ENCODE results near the gene STARD3. TPM values are rescaled to one million over a fixed set of nuclear protein-coding genes. Genes with fewer than 3 reads are reported as not detected.

The STARD3 gene
- total and polyA plus RNA-seq, 2 of the 13 experiments (the other 11 are each of a cell fraction or from before 2014, with no cell fraction given), result 34.6 to 100 TPM

DNA sequence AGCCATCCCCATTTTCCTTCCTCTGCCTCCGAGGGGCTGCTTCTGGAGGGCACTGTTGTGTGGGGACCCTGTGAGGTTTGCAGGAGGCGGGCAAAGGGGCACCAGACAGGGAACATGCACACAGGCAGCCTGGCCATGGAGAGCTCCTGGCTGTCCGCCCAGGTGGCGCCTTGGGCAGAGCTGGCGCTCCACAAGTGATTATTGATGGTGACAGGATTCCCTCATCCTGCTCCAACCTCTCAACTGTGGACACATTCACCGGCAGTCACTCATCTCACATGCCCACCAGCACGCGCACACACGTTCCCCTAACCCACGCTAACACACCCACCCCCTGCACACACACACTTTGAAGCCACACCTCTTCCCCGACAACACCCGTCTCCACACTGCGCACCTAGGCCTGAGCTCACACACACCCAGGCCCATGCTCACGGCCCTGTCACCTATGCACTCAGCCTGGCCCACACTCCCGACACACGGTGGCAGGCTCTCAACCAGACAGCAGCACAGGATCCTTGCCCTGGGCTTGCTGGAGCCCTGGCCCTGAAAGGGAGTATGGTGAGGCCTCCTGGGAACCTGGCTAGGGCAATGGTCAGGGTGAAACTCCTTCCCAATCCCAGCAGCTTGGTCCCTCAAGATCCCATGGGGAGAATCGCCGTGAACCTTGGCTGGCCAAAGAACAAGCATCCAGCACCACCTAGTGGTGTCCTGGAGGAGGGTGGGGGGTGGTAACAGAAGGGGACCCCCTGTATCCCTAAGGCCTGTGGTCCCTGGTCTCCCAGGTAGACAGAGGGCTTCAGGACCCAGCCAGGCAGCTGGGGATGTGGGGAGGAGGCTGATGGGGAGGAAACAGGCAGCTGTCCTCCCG lies 34.9 kb downstream of the STARD3 start (continued):
- peak; percentile 40; the same call in 1 of the 2 replicates for TF ChIP-seq ZNF747 (CRISPR knock-in tag; IDR thresholded peaks at IDR 0.05; ENCODE audit: borderline replicate concordance)
- TF ChIP-seq, protein P1, sequence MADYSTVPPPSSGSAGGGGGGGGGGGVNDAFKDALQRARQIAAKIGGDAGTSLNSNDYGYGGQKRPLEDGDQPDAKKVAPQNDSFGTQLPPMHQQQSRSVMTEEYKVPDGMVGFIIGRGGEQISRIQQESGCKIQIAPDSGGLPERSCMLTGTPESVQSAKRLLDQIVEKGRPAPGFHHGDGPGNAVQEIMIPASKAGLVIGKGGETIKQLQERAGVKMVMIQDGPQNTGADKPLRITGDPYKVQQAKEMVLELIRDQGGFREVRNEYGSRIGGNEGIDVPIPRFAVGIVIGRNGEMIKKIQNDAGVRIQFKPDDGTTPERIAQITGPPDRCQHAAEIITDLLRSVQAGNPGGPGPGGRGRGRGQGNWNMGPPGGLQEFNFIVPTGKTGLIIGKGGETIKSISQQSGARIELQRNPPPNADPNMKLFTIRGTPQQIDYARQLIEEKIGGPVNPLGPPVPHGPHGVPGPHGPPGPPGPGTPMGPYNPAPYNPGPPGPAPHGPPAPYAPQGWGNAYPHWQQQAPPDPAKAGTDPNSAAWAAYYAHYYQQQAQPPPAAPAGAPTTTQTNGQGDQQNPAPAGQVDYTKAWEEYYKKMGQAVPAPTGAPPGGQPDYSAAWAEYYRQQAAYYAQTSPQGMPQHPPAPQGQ (CRISPR knock-in tag; IDR thresholded peaks at IDR 0.05; ENCODE audit: borderline replicate concordance), result peak; percentile 34; the same call in 1 of the 2 replicates
- no peak for TF ChIP-seq LCORL (IDR thresholded peaks at IDR 0.05)
- peak; percentile 86 for TF ChIP-seq LCORL (CRISPR knock-in tag; IDR thresholded peaks at IDR 0.05)
- TF ChIP-seq MED1 (CRISPR knock-in tag; IDR thresholded peaks at IDR 0.05), result 0 out of 2 replicates have a peak, but pooled peaks have one; percentile 49
- no peak for TF ChIP-seq ZNF577 (CRISPR knock-in tag; IDR thresholded peaks at IDR 0.05; ENCODE audit: borderline replicate concordance, low read depth)
- TF ChIP-seq, protein P2, sequence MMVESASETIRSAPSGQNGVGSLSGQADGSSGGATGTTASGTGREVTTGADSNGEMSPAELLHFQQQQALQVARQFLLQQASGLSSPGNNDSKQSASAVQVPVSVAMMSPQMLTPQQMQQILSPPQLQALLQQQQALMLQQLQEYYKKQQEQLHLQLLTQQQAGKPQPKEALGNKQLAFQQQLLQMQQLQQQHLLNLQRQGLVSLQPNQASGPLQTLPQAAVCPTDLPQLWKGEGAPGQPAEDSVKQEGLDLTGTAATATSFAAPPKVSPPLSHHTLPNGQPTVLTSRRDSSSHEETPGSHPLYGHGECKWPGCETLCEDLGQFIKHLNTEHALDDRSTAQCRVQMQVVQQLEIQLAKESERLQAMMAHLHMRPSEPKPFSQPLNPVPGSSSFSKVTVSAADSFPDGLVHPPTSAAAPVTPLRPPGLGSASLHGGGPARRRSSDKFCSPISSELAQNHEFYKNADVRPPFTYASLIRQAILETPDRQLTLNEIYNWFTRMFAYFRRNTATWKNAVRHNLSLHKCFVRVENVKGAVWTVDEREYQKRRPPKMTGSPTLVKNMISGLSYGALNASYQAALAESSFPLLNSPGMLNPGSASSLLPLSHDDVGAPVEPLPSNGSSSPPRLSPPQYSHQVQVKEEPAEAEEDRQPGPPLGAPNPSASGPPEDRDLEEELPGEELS (CRISPR knock-in tag; IDR thresholded peaks at IDR 0.05), result 0 out of 2 replicates have a peak, but pooled peaks have one; percentile 25
- TF ChIP-seq ZNF143 (CRISPR knock-in tag; IDR thresholded peaks at IDR 0.05), result peak; percentile 40; the same call in 1 of the 2 replicates
- TF ChIP-seq PAX8 (CRISPR knock-in tag; IDR thresholded peaks at IDR 0.05; ENCODE audit: borderline replicate concordance), result 0 out of 2 replicates have a peak, but pooled peaks have one; percentile 89
- TF ChIP-seq ATF7-NPFF (CRISPR knock-in tag; IDR thresholded peaks at IDR 0.05; ENCODE audit: low read depth), result no peak
- no peak for TF ChIP-seq ZNF879 (CRISPR knock-in tag; IDR thresholded peaks at IDR 0.05)
- TF ChIP-seq ARNTL (CRISPR knock-in tag; IDR thresholded peaks at IDR 0.05), result 0 out of 2 replicates have a peak, but pooled peaks have one; percentile 33
- peak; percentile 82; the same call in 1 of the 2 replicates for TF ChIP-seq ZSCAN31 (CRISPR knock-in tag; IDR thresholded peaks at IDR 0.05; ENCODE audit: low read depth)
- no peak for TF ChIP-seq ZC3H4 (CRISPR knock-in tag; IDR thresholded peaks at IDR 0.05; ENCODE audit: borderline replicate concordance)
- TF ChIP-seq, protein P3, sequence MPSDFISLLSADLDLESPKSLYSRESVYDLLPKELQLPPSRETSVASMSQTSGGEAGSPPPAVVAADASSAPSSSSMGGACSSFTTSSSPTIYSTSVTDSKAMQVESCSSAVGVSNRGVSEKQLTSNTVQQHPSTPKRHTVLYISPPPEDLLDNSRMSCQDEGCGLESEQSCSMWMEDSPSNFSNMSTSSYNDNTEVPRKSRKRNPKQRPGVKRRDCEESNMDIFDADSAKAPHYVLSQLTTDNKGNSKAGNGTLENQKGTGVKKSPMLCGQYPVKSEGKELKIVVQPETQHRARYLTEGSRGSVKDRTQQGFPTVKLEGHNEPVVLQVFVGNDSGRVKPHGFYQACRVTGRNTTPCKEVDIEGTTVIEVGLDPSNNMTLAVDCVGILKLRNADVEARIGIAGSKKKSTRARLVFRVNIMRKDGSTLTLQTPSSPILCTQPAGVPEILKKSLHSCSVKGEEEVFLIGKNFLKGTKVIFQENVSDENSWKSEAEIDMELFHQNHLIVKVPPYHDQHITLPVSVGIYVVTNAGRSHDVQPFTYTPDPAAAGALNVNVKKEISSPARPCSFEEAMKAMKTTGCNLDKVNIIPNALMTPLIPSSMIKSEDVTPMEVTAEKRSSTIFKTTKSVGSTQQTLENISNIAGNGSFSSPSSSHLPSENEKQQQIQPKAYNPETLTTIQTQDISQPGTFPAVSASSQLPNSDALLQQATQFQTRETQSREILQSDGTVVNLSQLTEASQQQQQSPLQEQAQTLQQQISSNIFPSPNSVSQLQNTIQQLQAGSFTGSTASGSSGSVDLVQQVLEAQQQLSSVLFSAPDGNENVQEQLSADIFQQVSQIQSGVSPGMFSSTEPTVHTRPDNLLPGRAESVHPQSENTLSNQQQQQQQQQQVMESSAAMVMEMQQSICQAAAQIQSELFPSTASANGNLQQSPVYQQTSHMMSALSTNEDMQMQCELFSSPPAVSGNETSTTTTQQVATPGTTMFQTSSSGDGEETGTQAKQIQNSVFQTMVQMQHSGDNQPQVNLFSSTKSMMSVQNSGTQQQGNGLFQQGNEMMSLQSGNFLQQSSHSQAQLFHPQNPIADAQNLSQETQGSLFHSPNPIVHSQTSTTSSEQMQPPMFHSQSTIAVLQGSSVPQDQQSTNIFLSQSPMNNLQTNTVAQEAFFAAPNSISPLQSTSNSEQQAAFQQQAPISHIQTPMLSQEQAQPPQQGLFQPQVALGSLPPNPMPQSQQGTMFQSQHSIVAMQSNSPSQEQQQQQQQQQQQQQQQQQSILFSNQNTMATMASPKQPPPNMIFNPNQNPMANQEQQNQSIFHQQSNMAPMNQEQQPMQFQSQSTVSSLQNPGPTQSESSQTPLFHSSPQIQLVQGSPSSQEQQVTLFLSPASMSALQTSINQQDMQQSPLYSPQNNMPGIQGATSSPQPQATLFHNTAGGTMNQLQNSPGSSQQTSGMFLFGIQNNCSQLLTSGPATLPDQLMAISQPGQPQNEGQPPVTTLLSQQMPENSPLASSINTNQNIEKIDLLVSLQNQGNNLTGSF (CRISPR knock-in tag; IDR thresholded peaks at IDR 0.05), result no peak
- 0 out of 2 replicates have a peak, but pooled peaks have one; percentile 48 for TF ChIP-seq ZNF709 (CRISPR knock-in tag; IDR thresholded peaks at IDR 0.05)
- peak; percentile 78; the same call in 1 of the 2 replicates for TF ChIP-seq ZNF136 (CRISPR knock-in tag; IDR thresholded peaks at IDR 0.05; ENCODE audit: low read depth)
- TF ChIP-seq, protein P4, sequence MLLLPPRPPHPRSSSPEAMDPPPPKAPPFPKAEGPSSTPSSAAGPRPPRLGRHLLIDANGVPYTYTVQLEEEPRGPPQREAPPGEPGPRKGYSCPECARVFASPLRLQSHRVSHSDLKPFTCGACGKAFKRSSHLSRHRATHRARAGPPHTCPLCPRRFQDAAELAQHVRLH (CRISPR knock-in tag; IDR thresholded peaks at IDR 0.05; ENCODE audit: borderline replicate concordance, low read depth), result no peak
- TF ChIP-seq ZFP90 (CRISPR knock-in tag; IDR thresholded peaks at IDR 0.05; ENCODE audit: borderline replicate concordance), result peak; percentile 65; the same call in 1 of the 2 replicates

Measured in HepG2 (cell line).